ENCODE results near the gene TRIM32.

TRIM32 gene, protein sequence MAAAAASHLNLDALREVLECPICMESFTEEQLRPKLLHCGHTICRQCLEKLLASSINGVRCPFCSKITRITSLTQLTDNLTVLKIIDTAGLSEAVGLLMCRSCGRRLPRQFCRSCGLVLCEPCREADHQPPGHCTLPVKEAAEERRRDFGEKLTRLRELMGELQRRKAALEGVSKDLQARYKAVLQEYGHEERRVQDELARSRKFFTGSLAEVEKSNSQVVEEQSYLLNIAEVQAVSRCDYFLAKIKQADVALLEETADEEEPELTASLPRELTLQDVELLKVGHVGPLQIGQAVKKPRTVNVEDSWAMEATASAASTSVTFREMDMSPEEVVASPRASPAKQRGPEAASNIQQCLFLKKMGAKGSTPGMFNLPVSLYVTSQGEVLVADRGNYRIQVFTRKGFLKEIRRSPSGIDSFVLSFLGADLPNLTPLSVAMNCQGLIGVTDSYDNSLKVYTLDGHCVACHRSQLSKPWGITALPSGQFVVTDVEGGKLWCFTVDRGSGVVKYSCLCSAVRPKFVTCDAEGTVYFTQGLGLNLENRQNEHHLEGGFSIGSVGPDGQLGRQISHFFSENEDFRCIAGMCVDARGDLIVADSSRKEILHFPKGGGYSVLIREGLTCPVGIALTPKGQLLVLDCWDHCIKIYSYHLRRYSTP

DNA sequence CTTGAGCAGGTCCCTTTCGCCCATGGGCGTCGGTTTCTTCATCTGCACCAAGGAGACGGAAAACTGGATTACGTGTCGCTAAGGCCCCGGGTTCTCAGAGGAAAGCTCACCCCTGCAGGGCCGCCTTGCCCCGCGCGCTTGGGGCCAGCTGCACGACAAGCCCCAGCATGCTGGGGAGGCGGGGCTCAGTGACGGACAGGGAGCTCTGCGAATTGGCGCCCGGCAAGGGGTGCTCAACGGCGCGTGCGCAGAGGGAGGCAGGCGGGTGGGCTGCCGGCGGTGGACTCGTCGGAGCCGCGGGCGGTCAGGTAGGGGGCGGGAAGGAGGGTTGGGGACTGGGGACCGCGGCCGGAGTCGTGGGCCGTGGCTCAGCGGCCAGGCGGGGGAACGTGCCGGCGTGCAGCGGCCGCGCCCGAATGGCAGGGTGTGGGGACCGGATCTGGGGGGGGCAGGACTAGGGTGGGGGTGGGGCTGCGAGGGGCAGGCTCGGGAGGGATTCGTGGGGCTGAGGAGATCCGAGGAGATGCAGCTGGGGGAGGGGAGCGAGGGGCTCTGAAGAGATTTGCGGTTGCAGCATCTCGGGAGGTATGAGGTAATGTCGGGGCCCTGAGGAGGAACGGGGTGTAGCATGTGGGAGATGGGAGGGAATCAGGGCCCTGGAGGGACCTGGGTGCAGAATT lies at the start of gene TRIM32:
TSS of gene TRIM32 (plus strand) at position 232 of the 680 bp plus-strand sequence. CDS start 10,438 bp downstream, outside the sequence.
- peak; percentile 91 for DNase-seq

DNA sequence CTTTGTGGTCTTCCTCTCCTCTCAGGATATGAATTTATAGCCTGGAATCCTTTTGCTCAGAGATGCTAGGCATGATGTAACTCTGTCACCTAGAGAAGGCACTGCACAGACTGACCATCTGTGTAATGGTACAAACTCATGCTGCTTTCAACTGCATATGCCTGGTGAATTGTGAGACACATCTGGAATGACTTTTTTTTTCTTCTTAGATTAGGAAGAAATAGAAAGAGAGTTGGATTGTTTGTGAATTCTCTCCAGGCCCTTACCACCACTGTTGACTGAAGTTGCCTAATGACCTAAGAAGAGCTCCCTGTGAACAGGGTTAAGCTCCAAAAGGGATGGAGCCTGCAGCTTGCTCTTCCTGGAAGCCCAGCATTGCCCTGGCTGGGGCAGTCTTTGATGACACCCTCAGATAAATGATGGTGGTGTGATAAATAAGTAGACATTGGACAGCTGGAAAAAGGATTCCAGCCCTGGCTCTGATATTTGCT lies 47.8 kb upstream of the TRIM32 start:
- DNase-seq = no peak

DNA sequence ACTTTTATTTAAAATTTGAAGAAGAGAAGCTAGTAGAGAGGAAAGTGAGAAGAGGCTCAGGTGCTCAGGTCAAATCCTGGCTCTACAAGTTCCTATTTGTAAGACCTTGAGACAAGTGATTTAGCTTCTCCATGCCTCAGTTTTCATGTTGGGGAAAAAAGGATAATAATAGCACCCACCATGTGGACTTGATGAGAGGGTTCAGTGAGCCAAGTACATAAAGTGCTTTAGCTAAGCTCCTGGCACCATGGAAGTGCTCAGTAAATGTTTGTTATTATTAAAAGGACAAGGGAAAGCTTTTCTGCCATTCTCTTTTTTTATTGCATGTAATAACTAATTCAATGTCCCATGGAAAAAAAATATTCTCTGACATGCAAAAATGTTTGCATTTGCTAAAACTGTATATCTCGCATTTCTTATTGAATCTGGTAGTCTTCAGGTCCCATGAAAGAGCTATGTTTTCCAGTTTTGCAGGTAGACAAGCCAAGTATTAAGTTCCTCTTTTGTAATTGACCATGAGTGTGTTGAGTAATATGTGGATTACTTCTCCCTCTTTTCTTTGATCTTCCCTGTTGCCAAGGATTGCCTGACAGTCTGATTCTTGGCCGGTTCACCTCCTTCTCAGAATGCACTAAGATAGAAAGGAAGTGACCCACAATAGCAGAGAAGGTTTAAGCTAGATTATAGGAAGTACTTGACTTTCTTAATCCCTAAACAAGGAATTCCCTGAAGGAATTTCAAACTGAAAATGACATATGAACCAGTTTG lies 45.6 kb upstream of the TRIM32 start:
- DNase-seq = no peak

DNA sequence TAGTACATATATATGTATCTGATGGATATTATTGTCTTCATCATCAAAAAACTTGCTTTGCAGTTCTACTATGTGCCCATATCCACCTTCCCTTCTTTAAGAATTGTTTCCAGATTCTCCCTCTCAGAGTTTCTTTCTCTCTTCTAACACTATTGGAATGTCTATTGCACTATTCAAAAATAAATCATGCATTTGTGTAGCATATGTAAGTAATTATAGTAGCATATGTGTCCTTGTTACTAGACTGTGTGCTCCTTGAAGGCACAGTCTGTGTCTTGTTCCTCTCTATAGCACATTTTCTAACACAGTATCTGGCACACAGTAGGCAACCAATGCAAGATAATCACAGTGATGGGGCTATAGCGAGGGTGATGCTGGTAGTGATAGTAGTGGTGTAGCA lies 43.4 kb upstream of the TRIM32 start:
- no peak for DNase-seq

DNA sequence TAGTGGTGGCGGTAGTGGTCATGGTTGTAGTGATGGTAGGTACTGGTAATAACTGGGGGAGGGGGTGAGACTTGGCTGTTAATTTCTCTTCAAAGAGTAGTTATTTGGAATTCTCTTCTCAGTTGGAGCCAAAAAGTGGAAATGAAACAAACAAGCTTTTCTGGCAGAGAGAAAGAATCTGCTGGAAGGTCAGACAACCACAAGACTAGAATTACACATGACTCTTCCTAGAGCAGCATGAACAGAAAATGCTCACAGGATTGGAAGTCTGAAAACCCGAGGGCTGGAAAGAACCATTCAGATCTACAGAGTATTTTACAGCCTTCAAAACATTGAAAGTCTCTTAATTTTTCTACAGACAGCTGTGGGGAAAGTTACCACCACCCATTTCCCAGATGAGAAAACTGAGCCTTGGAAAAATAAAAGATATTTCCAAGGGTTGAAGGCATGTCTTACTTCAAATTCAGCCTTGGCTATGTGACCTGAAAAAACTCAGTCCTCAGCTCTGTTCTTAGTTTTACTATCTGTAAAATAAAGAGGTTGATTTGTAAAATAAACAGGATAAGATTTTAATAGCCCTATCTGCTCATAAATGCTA lies 42.9 kb upstream of the TRIM32 start:
- no peak for DNase-seq

DNA sequence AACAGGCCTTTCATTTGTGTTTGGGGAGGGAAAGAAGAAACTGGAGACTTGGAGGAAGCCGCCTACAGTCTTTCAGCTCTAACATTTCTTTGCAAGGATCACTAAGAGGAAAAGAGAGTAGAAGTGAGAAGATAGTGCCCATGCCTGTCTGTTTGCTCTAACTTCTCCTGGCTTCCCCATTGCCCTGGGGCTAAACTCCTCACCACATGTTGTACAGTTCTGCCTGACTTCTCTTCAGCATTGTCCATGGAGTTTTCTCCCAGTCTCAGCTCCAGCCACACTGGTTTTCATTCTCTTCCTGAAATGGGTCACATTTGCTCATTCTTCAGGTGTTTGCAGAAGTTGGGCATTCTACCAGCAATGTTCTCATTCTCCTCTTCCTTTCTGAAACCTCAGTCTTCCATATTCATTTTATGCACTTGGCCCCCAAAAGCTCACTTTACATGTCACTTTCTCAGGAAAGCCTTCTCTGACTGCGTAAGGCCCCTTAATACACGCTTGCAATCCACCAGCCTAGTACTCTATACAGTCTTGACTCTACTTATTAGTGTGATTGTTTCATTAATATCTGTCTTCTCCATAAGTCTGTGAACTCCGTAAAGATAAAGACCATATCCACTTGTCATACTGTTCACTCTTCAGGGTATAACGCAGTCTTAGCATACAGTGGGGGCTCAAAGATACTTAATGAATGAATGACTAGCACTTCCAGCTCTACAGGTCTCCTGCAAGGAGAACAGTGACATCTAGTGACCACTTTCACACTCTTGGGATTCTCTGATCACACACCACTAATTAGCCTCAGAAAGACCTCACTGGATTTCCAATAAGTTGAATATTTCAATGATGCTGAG lies 40.2 kb upstream of the TRIM32 start:
- no peak for DNase-seq

DNA sequence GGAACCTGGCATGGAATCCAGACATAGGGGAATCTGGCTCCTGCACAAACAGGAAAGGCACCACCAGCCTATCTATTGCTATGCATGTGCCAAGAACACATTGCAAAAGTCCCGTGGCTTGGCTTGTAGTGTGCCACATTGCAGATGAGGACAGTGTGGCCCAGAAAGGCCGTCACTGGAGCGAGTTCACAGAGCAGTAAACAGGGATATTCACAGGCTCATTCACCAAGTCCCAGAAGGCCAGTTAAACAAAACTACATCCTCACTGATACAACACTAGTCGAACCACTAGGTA lies 39.6 kb upstream of the TRIM32 start:
- no peak for DNase-seq

DNA sequence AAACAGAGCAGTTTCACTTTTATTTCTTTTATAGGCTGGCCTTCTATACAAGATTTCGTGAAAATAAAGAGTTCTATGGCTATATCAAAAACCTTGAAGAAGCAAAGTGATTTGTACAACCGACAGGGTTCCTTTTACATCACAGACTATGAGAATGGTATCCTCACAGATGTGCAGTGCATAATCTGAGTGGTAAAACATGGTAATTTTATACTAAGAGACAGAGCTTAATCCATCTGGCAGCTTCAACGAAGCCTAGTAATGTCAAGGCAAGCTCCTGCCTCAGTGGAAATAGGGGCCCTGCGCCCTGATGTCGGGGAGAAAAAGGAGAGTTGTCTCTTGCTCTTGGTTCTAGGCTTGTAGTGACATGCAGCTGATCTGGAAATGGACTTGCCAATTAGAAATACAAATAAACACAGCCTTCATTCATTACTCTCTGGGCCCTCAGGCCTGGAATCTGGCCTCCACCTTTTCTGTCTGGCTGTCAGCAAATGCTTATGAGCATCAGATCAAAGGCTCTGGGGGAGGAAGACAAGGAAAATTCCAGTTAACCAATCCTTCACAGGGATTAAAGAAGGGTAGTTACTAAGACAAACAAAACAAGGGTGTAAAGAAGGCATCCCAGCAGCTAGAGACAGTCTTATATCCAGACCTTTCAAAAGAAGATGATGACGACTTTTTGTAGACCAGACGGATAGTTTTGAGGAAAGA lies 33.6 kb upstream of the TRIM32 start:
- DNase-seq = no peak

DNA sequence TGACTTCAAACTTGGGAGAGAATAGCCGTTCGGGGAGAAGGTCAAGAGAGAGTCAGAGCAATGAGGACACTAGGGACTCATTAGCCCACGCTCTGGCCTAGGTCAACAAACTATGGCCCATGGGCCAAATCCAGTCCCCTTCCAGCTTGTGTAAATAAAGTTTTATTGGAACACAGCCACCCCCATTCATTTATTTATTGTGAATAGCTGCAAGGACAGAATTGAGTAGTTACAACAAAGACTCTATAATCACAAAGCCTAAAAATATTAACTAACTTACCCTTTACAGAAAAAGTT lies 33.1 kb upstream of the TRIM32 start:
- no peak for DNase-seq

DNA sequence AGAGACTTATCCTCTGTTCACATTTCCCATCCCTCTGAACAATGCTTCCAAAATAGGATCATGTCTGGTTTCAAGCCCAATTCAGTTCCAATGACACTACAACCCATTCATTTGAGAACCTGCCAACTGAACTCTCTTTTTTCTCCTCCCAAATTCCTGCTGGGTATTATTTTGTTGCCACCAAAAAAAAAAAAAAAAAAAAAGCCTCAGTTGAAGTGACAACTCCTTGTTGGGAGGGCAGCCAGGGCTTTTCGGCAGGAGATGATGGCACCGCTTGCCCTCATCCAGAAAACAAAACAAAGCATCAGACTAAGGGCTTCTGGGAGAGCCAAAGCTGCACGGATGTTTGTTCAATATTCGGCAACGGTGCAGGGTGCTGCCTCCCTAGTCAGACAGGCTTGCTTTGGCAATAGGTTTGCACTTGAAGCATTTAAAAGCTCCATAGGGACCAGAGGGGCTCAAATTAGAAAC lies 30.6 kb upstream of the TRIM32 start:
- DNase-seq = no peak

DNA sequence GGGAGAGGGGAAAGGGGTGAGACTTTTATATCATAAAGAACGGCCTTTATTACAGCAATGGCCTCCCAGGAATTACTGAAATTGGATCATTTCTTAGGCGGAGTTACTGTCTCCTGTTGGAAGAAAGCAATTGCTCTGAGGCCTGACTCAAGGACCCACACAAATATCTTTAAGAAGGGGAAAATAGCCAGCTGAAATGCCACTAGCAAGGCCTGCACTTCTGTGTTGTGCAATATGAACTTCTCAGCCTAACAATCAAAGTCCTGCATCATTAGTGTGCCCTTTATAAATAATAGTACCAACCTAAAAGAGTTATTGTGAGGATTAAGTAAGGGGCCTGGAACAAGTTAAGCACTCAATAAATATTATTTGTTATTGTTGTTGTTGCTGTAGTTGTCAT lies 30.1 kb upstream of the TRIM32 start:
- DNase-seq = no peak

DNA sequence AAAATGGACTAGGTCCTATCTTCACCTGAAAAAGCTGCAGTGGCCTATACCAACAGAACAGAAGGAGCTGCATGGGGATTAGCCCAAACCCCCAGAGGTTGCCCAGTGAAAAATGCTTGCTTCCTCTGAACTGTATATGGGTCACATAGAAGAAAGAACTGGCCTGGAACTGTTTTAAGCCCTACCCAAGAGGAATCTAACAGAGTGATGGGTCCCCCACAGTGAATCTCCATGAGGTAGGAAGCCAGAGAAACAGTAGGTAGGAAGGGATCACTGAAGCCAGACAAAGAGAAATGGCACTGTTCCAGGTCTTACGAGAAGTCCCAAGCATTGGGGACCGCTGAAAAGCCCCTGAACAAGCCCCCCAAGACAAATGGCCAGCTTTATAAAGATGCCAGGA lies 28.8 kb upstream of the TRIM32 start:
- DNase-seq = no peak

DNA sequence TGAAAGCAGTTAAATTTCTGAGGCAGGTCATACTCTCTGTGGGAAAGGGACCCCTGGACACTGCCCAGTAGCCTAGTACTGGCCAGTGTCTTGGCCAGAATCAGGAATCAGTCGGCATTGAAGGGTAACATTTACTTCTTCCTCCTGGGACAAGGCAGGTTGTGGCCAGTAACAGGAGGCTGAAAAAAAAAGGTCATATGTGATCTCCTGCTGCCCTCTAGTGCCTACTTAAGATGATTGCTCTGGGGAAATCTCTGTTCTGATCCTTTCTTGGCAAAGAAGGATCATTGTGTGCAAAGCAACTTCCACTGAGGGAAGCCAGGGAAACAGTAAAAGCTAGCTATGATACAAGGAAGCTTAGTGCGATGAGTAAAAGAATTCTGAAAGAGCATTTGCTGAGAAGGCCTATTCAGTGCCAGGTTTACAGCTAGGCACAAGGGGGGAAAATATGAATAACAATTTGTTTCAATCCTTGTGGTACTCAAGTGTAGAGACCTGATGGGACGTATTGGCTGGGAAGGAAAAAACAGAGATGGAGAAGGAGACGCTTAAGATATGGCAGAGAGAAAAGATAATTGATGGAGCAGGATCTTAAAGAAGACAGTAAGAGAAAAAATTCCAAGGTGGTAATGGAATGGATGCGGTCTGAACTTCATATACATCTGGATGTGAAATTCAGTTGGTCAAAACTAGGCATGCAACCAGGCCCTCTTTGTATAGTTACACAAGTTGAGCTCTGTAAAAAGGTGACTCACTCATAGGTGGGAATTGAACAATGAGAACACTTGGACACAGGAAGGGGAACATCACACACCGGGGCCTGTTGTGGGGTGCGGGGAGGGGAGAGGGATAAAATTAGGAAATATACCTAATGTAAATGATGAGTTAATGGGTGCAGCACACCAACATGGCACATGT lies 25.8 kb upstream of the TRIM32 start:
- DNase-seq = no peak

DNA sequence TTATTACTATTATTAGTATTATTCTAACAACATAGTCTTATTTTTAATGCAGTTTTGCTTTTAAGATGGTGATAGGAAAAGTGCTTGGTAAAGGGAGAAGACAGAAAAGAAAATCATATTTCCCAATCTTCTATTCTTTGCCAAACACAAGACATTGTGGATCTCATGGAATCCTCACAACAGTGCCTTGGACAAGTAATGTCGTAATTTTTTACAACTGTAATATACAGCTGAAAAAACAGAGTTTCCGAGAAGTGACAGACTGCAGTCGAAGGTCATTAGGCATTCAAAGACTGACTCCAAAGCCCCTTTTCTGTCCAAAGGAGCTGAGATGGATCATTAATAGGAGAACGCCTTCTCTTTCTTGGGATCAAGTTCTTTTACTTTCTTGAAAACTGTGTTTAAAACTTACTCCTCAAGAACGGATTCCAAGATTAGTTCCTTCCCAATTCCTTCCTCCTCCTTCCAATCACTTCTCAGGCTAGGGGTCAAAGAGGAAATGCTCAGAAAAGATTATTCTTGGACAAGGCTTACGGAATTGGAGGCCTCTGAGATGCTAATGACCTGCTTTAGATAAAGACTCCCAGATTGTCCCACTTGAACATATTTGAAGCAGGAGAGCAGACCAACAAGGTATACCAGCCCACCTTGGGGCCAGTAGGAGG lies 24.3 kb upstream of the TRIM32 start:
- no peak for DNase-seq

DNA sequence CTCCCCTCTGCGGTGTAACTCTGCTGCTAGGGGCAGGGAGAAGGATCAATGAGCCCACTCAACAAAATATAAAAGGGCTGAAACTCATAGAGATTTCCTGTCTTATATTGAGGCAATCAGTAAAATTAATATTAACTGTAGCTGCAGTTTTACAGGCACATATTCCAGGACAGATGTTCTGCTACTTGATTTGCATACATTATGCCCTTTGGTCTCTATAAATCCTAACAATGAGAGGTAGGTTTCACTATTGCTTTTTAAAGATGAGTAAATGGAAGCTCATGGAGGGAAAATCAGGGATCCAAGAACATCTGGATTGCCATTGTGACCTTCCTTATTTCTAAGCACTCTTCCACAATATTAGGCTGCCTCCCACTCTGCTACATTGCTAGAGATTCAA lies 23.5 kb upstream of the TRIM32 start:
- DNase-seq = no peak

DNA sequence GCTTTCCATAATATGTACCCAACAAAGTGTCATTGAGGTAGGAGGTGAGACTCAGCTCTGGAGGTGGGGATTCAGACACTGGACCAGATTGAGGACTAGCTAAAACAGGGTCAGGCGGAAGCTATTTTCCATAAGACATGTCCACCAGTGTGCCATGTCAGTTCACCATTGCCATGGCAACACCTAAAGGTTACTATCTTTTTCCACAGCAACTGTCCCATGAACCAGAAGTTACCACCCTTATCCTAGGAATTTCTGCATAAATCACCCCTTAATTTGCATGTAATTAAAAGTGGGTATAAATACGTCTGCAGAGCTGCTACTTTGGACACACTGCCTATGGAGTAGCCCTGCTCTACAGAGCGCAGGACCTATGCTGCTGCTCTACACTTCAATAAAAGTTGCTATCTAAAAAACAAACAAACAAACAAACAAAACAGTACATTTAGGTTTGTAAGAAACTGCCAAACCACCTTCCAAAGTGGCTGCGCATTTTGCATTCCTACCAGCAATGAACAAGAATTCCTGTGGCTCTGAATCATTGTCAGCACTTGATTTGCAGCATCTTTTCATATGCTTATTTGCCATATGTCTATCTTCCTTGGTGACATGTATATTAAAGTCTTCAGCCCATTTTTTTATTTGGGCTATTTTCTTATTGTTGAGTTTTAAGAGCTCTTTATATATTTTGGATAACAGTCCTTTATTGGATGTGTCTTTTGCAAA lies 18.0 kb upstream of the TRIM32 start:
- no peak for DNase-seq

DNA sequence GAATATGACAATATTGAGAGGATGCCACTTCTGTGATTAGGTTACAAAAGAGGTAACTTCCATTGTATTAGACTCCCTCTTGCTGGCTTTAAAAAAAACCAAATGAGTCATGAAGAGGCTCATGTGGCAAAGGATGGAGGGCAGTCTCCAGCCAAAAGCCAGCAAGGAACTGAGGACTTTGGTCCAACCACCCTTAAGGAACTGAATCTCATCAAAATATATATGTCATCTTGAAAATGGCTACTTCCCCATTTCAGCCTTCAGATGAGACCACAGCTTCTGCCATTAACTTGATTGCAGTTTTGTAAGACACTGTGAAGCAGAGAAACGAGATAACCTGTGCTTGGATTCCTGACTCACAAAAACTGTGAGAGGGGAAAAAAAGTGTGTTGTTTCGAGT lies 15.5 kb upstream of the TRIM32 start:
- no peak for DNase-seq

DNA sequence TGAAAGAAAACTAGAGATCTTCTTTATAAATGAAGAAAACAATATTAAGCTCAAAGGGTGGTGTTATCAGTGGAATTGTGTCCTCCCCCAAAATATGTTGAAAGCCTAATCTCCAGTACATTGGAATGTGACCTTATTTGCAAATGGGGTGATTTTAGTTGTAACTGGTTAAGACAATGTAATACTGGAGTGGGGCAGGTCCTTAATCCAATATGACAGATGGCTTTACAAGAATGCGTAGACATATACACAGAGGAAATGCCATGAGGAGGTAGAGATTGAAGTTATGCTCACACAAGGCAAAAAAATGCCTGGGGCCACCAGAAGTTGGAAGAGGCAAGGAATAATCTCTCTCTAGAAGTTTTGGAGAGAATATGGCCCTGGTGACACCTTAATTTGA lies 13.7 kb upstream of the TRIM32 start:
- DNase-seq = no peak
